GM20000 (cell line): Measurements from ENCODE around the gene SPAST.
"Not testable (repeated sequence)": the region's sequence is repeated elsewhere in the genome, so short reads cannot be mapped to it uniquely, and the experiment has no call there.

Experiments
- DNase-seq: peaks from one replicate; pipeline ENCODE4 v3.0.0; 2012; ENCODE audit warnings: low spot score
- CTCF ChIP-seq: IDR thresholded peaks from 2 replicates; pipeline ENCODE4 v1.5.1; 2012; ENCODE audit warnings: mild to moderate bottlenecking, control low read depth; ENCODE audit errors: extremely low read depth, missing control alignments

SPAST gene

GRCh38 chr2:32136097-32136496 is 72.7 kb downstream of the SPAST start:
- TF ChIP-seq CTCF = no peak

GRCh38 chr2:32151544-32151943 is 88.2 kb downstream of the SPAST start:
- DNase-seq = not testable (repeated sequence)

More at GRCh38 chr2:32136097-32136496, 72.7 kb downstream of the SPAST start:
- DNase-seq = no peak

GRCh38 chr2:32159678-32160077 is 96.3 kb downstream of the SPAST start:
- TF ChIP-seq CTCF = no peak
- no peak for DNase-seq

- TF ChIP-seq CTCF = no peak
- no peak for DNase-seq
These were observed 97.9 kb downstream of the SPAST start for GRCh38 chr2:32161296-32161695.

GRCh38 chr2:32164254-32164653 is 100.9 kb downstream of the SPAST start:
- DNase-seq = not testable (repeated sequence)

GRCh38 chr2:32165027-32165347 is 101.6 kb downstream of the SPAST start:
- not testable (repeated sequence) for DNase-seq

GRCh38 chr2:32166115-32166574 is 102.8 kb downstream of the SPAST start:
- no peak for DNase-seq
- TF ChIP-seq CTCF = no peak

GRCh38 chr2:32168513-32168912 is 105.2 kb downstream of the SPAST start:
- TF ChIP-seq CTCF = no peak
- DNase-seq = peak; percentile 23

- no peak for DNase-seq
- no peak for TF ChIP-seq CTCF
These were observed 109.5 kb downstream of the SPAST start for GRCh38 chr2:32172870-32173269.
